K562 (cell line): Measurements from ENCODE around the gene BPIFB6. TPM values are rescaled to one million over a fixed set of nuclear protein-coding genes. Genes with fewer than 3 reads are reported as not detected.
A peak's percentile ranks its signal among the peaks of the same experiment; 100 is the strongest.

ENCODE experiments used
- ATAC-seq: fragments of 200-7000 bp; cut with Tn5 transposase; 3 replicates; pipeline ENCODE4 v1.9.1; 2020; ENCODE audit warnings: moderate library complexity
- BruUV-seq: library from RNA; stranded (reverse); fragments of 400-500 nt; replicated peaks from 2 replicates; lab custom pipeline; 2021; lab: Mats Ljungman, UMichigan
- CTCF ChIA-PET: fragments of 300-600 bp; formaldehyde crosslinking; extraction: SDS; loops from one replicate; lab custom pipeline; 2021; ENCODE audit warnings: low intra/inter-chr PET ratio; lab: Yijun Ruan, JAX
- POLR2A ChIA-PET: fragments of 300-600, 350-650 bp; sonication (Branson Sonifier 250); formaldehyde crosslinking; extraction: SDS; loops from one replicate; lab custom pipeline; 2021; ENCODE audit warnings: antibody characterized with exemption, inconsistent platforms; lab: Yijun Ruan, JAX
- DNase-seq, 4 experiments: peaks; one replicate each; pipeline versions ENCODE4 v3.0.0 to v3.0.0-alpha.2; 2011 to 2018; ENCODE audit warnings: low spot score in 3 of 4, mixed read lengths in 3 of 4; ENCODE audit errors: extremely low read depth in 1 of 4
- FAIRE-seq: peaks from 2 replicates; lab custom pipeline; 2011; peaks lifted over from hg19 to GRCh38; lab: Jason Lieb, UNC
- H2AFZ ChIP-seq: 2 replicates; pipeline ENCODE4 v1.6.0; 2011; ENCODE audit warnings: low read depth, low read length, control low read depth, inconsistent platforms
- H3K27ac ChIP-seq: fragments of 200-600 bp; 3 replicates; pipeline ENCODE4 v1.8.0; 2011; ENCODE audit warnings: low read depth, mild to moderate bottlenecking, control low read depth, inconsistent platforms, low read length, moderate library complexity, mixed read lengths; ENCODE audit errors: extremely low read depth
- H3K27me3 ChIP-seq, 2 experiments: fragments of 300-600 bp in 1 of 2; 2 replicates in 1 of 2; 3 replicates in 1 of 2; pipeline versions ENCODE4 v1.6.0 to v1.8.0; 2011; ENCODE audit warnings: inconsistent platforms in 2 of 2, low read length in 2 of 2, mild to moderate bottlenecking in 1 of 2, mixed read lengths in 1 of 2, moderate library complexity in 1 of 2; ENCODE audit not compliant: control insufficient read depth in 2 of 2, insufficient read depth in 2 of 2
- H3K36me3 ChIP-seq: fragments of 300-600 bp; 3 replicates; pipeline ENCODE4 v1.8.0; 2011; ENCODE audit warnings: mild to moderate bottlenecking, low read length, inconsistent platforms; ENCODE audit not compliant: control insufficient read depth, insufficient read depth
- H3K4me1 ChIP-seq, 2 experiments: fragments of 200-600 bp in 1 of 2; replicated peaks in 1 of 2; 2 replicates in 1 of 2; 3 replicates in 1 of 2; pipeline versions ENCODE4 v1.5.1 to v1.8.0; 2011; ENCODE audit warnings: inconsistent platforms in 2 of 2, low read length in 2 of 2, mild to moderate bottlenecking in 1 of 2, mixed read lengths in 1 of 2, moderate library complexity in 1 of 2; ENCODE audit not compliant: control insufficient read depth in 2 of 2, insufficient read depth in 2 of 2
- H3K4me2 ChIP-seq: 2 replicates; pipeline ENCODE4 v1.6.1; 2011; ENCODE audit warnings: low read length, control low read depth, inconsistent platforms, mixed read lengths; ENCODE audit not compliant: insufficient read depth
- H3K4me3 ChIP-seq: fragments of 200-600 bp; sonication (generic), shearing (Covaris generic); 2 replicates; pipeline ENCODE4 v1.5.1; 2016; ENCODE audit warnings: control low read depth, inconsistent platforms
- H3K79me2 ChIP-seq: fragments of 200-600 bp; 3 replicates; pipeline ENCODE4 v1.8.0; 2011; ENCODE audit warnings: low read length, inconsistent platforms; ENCODE audit not compliant: control insufficient read depth, insufficient read depth
- H3K9ac ChIP-seq, 2 experiments: 2 replicates each; pipeline versions ENCODE4 v1.6.0 to v1.6.1; 2011; ENCODE audit warnings: low read depth in 2 of 2, low read length in 2 of 2, control low read depth in 1 of 2, inconsistent platforms in 1 of 2, mild to moderate bottlenecking in 1 of 2, mixed read lengths in 1 of 2; ENCODE audit not compliant: insufficient read depth in 1 of 2
- H3K9me1 ChIP-seq: one replicate; pipeline ENCODE4 v1.6.0; 2011; ENCODE audit warnings: inconsistent platforms, mild to moderate bottlenecking, low read length, moderate library complexity; ENCODE audit not compliant: control insufficient read depth, insufficient read depth
- H3K9me3 ChIP-seq: replicated peaks from 2 replicates; pipeline ENCODE4 v1.5.1; 2011; ENCODE audit warnings: low read depth, low read length, inconsistent platforms; ENCODE audit not compliant: control insufficient read depth, insufficient read depth
- H4K20me1 ChIP-seq: replicated peaks from 2 replicates; pipeline ENCODE4 v1.6.1; 2011; ENCODE audit warnings: low read length, inconsistent platforms, mixed read lengths; ENCODE audit not compliant: control insufficient read depth, insufficient read depth
- CTCF ChIP-seq, 3 experiments: IDR thresholded peaks in 2 of 3; conservative IDR thresholded peaks in 1 of 3; 2 replicates each; pipeline ENCODE4 v1.5.1; 2011 to 2012; ENCODE audit warnings: low read length in 3 of 3, mild to moderate bottlenecking in 3 of 3, control low read depth in 2 of 3, improper control_type of control experiment in 1 of 3, inconsistent platforms in 1 of 3, low read depth in 1 of 3, mixed read lengths in 1 of 3, moderate library complexity in 1 of 3; ENCODE audit not compliant: insufficient read depth in 2 of 3
- DACH1 ChIP-seq: fragments of 450-650 bp; IDR thresholded peaks from 2 replicates; pipeline ENCODE4 v1.6.1; 2018; ENCODE audit not compliant: partially characterized antibody
- FOSL1 ChIP-seq: fragments of 200-800 bp; sonication (Bioruptor generic); conservative IDR thresholded peaks from 2 replicates; pipeline ENCODE4 v1.6.1; 2016; ENCODE audit warnings: missing genetic modification characterization, missing compliant biosample characterization
- FOXA3 ChIP-seq, 2 experiments: fragments of 450-650 bp in 1 of 2; sonication (generic) in 1 of 2; formaldehyde crosslinking; IDR thresholded peaks in 1 of 2; conservative IDR thresholded peaks in 1 of 2; 2 replicates each; pipeline versions ENCODE4 v1.4.0 to v1.8.0; 2020 to 2022; ENCODE audit warnings: mild to moderate bottlenecking in 2 of 2, missing genetic modification reagents in 1 of 2
- FOXK1 ChIP-seq: sonication (generic); formaldehyde crosslinking; IDR thresholded peaks from 2 replicates; pipeline ENCODE4 v1.8.0; 2022; ENCODE audit warnings: missing genetic modification reagents, mild to moderate bottlenecking, borderline replicate concordance
- IRF9 ChIP-seq: fragments of 450-650 bp; IDR thresholded peaks from 2 replicates; pipeline ENCODE4 v1.6.1; 2016; ENCODE audit warnings: missing biosample characterization, missing genetic modification characterization
- JUNB ChIP-seq: fragments of 450-650 bp; formaldehyde crosslinking; conservative IDR thresholded peaks from 2 replicates; pipeline ENCODE4 v1.4.0; 2020; ENCODE audit warnings: mild to moderate bottlenecking
- KHSRP ChIP-seq: fragments of 450-650 bp; IDR thresholded peaks from 2 replicates; pipeline ENCODE4 v1.6.1; 2017
- MAFG ChIP-seq: fragments of 450-650 bp; conservative IDR thresholded peaks from 2 replicates; pipeline ENCODE4 v1.6.1; 2016; ENCODE audit warnings: missing genetic modification characterization, missing compliant biosample characterization
- MAFK ChIP-seq: IDR thresholded peaks from 2 replicates; pipeline ENCODE4 v1.6.1; 2011; ENCODE audit warnings: low read length, improper control_type of control experiment
- MAZ ChIP-seq, 2 experiments: fragments of 450-650 bp in 1 of 2; sonication (generic) in 1 of 2; formaldehyde crosslinking; IDR thresholded peaks in 1 of 2; conservative IDR thresholded peaks in 1 of 2; 2 replicates each; pipeline versions ENCODE4 v1.4.0 to v1.5.0; 2020; ENCODE audit warnings: mild to moderate bottlenecking in 1 of 2, missing genetic modification reagents in 1 of 2
- MED1 ChIP-seq: sonication (generic); formaldehyde crosslinking; IDR thresholded peaks from 2 replicates; pipeline ENCODE4 v1.8.1; 2023; ENCODE audit warnings: missing genetic modification reagents, borderline replicate concordance
- NBN ChIP-seq: fragments of 450-650 bp; IDR thresholded peaks from 2 replicates; pipeline ENCODE4 v1.6.1; 2016; ENCODE audit warnings: low read depth, mild to moderate bottlenecking
- PHB2 ChIP-seq: fragments of 450-650 bp; IDR thresholded peaks from 2 replicates; pipeline ENCODE4 v1.6.1; 2017; ENCODE audit warnings: low read depth
- SNRNP70 ChIP-seq: fragments of 200-400 bp; formaldehyde crosslinking; optimal IDR thresholded peaks from 2 replicates; pipeline ENCODE3; 2017; ENCODE audit warnings: low read depth, low read length
- TARDBP ChIP-seq: fragments of 450-650 bp; IDR thresholded peaks from 2 replicates; pipeline ENCODE4 v1.6.1; 2016
- XRCC4 ChIP-seq: IDR thresholded peaks from one replicate; pipeline ENCODE4 v1.6.1; 2011; ENCODE audit not compliant: insufficient read depth, insufficient read length; ENCODE audit errors: extremely low read depth
- ZKSCAN1 ChIP-seq: fragments of 150-350 bp; IDR thresholded peaks from 2 replicates; pipeline ENCODE4 v1.6.1; 2016; ENCODE audit warnings: low read depth, low read length
- ZNF316 ChIP-seq: fragments of 450-650 bp; IDR thresholded peaks from 2 replicates; pipeline ENCODE4 v1.6.1; 2016
- WGBS: fragments of 100-300 bp; shearing (Covaris generic); methylation state at CpG from one replicate; pipeline ENCODE4 v1.1.6; 2016; ENCODE audit warnings: low coverage, mixed read lengths; ENCODE audit not compliant: insufficient coverage; ENCODE audit errors: missing lambda C conversion rate; 5-methylcytosine and 5-hydroxymethylcytosine counted together
- in situ Hi-C: fragments of 300-500 bp; cut with MboI; formaldehyde crosslinking; loops from 4 replicates; pipeline ENCODE4 v1.15.0; 2018; ENCODE audit warnings: inconsistent platforms, mixed read lengths
- intact Hi-C: fragments of 100-400 bp; cut with micrococcal nuclease; formaldehyde crosslinking; loops from 2 replicates; pipeline ENCODE4 v1.14.2; 2022
- polyA plus RNA-seq, 8 experiments: library from polyadenylated mRNA; depleted of rRNA in 4 of 8; stranded (reverse) in 5 of 8; unstranded in 3 of 8; fragments of >200 nt; fragmentation: Nextera tagmentation in 2 of 8; fragmentation: Illumina TruSeq in 1 of 8; extraction: Ambion mirVana in 2 of 8; extraction: Trizol in 1 of 8; gene quantifications; 2 replicates each; pipeline versions ENCODE4 v1.2.1 to v1.2.3, GENCODE V29; 2011 to 2014; ENCODE audit warnings: inconsistent platforms in 1 of 8, missing spikeins in 1 of 8
- total RNA-seq, 7 experiments: library from RNA; depleted of rRNA in 6 of 7; stranded (reverse); fragments of >200 nt in 6 of 7; fragmentation: Illumina TruSeq in 2 of 7; extraction: Trizol in 2 of 7; gene quantifications; 2 replicates each; pipeline versions ENCODE4 v1.2.1 to v1.2.3, GENCODE V29; 2011 to 2021; ENCODE audit warnings: low replicate concordance in 1 of 7
- TF ChIP-seq, protein P1 (sequence below): fragments of 450-650 bp; formaldehyde crosslinking; IDR thresholded peaks from 2 replicates; pipeline ENCODE4 v1.4.0; 2020; ENCODE audit warnings: mild to moderate bottlenecking, moderate library complexity

Gene BPIFB6
- total and polyA plus RNA-seq, 9 of the 15 experiments (the other 6 are each of a cell fraction or from before 2014, with no cell fraction given), result not detected

- intact Hi-C loops (no loop called here), in situ Hi-C loops (no loop called here)
- ChIA-PET CTCF (no interaction called here), POLR2A (no interaction called here)
- Histone ChIP-seq H3K4me2 (no peak overlapping the region), H3K4me3 (no peak overlapping the region), H3K9me1 (no peaks in the 10 kb centered on the region), H3K79me2 (no peaks in the 10 kb centered on the region), H2AFZ (no peak overlapping the region), H3K4me1 (no peaks in the 10 kb centered on the region; a peak in 1 of 5 replicates), H4K20me1 (0 out of 2 replicates have a peak, but pooled peaks cover 11% of the 10 kb centered on the region), H3K9me3 (no peaks in the 10 kb centered on the region), H3K27me3 (peaks cover 7 to 26% of the 10 kb centered on the region in 2 experiments; a peak in 3 of 5 replicates), H3K9ac (no peak overlapping the region), H3K27ac (no peak overlapping the region), H3K36me3 (no peaks in the 10 kb centered on the region)
- no TSS peak for BruUV-seq
- DNase-seq (no peak), ATAC-seq (no peak), FAIRE-seq (no peak)
- WGBS, result 3% methylated on average over 14 of the region's 14 CpGs
- TF ChIP-seq PHB2 (no peak), SNRNP70 (no peak), MAFG (tag) (peak; percentile 63), IRF9 (no peak), NBN (no peak), KHSRP (no peak), MAFK (peak; percentile 26; the same call in 1 of the 2 replicates), MED1 (no peak), ZKSCAN1 (peak; percentile 83), DACH1 (no peak), TARDBP (no peak), MAZ (CRISPR knock-in tag; conservative IDR thresholded peaks at IDR 0.05 in 1 of 2, IDR thresholded peaks at IDR 0.05 in 1 of 2) (no peak), XRCC4 (no peak), ZNF316 (peak; percentile 80), FOSL1 (tag) (no peak), CTCF (IDR thresholded peaks at IDR 0.05 in 2 of 3, conservative IDR thresholded peaks at IDR 0.05 in 1 of 3; ENCODE audit: insufficient read depth in 2 of 3, low read depth in 1 of 3, low read length in 3 of 3) (no peak), JUNB (no peak), FOXA3 (CRISPR knock-in tag; conservative IDR thresholded peaks at IDR 0.05 in 1 of 2, IDR thresholded peaks at IDR 0.05 in 1 of 2) (no peak), FOXK1 (CRISPR knock-in tag) (no peak)
- TF ChIP-seq, protein P1, sequence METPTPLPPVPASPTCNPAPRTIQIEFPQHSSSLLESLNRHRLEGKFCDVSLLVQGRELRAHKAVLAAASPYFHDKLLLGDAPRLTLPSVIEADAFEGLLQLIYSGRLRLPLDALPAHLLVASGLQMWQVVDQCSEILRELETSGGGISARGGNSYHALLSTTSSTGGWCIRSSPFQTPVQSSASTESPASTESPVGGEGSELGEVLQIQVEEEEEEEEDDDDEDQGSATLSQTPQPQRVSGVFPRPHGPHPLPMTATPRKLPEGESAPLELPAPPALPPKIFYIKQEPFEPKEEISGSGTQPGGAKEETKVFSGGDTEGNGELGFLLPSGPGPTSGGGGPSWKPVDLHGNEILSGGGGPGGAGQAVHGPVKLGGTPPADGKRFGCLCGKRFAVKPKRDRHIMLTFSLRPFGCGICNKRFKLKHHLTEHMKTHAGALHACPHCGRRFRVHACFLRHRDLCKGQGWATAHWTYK, result no peak
These were observed 41.8 kb upstream of the BPIFB6 start for GRCh38 chr20:32989507-32990283.
